GM23248 (cell line): ENCODE data around the gene SPEG. TPM values are rescaled to one million over a fixed set of nuclear protein-coding genes. Genes with fewer than 3 reads are reported as not detected.

Experiments used
- DNase-seq: peaks from one replicate; pipeline ENCODE4 v3.0.0-alpha.2; 2015
- H2AFZ ChIP-seq: fragments of 200-600 bp; sonication (generic); 2 replicates; pipeline ENCODE4 v1.6.1; 2016; ENCODE audit warnings: antibody characterized with exemption
- H3F3A ChIP-seq: fragments of 200-600 bp; sonication (generic); 2 replicates; pipeline ENCODE4 v1.6.1; 2016; ENCODE audit warnings: mild to moderate bottlenecking, antibody characterized with exemption, mixed run types; ENCODE audit not compliant: insufficient read depth
- H3K27ac ChIP-seq: fragments of 200-600 bp; sonication (generic); 2 replicates; pipeline ENCODE4 v1.5.1; 2016; ENCODE audit warnings: mild to moderate bottlenecking
- H3K27me3 ChIP-seq: fragments of 200-600 bp; sonication (generic); replicated peaks from 2 replicates; pipeline ENCODE4 v1.6.1; 2016; ENCODE audit warnings: mild to moderate bottlenecking; ENCODE audit not compliant: insufficient read depth
- H3K36me3 ChIP-seq: fragments of 200-600 bp; sonication (generic); 2 replicates; pipeline ENCODE4 v1.6.1; 2016; ENCODE audit warnings: low read depth, mild to moderate bottlenecking
- H3K4me1 ChIP-seq: fragments of 200-600 bp; sonication (generic); 2 replicates; pipeline ENCODE4 v1.6.1; 2016; ENCODE audit warnings: mild to moderate bottlenecking; ENCODE audit not compliant: insufficient read depth
- H3K4me2 ChIP-seq: fragments of 200-600 bp; sonication (generic); one replicate; pipeline ENCODE4 v1.6.1; 2016; ENCODE audit warnings: mild to moderate bottlenecking; ENCODE audit not compliant: unreplicated experiment
- H3K4me3 ChIP-seq: fragments of 200-600 bp; sonication (generic); 2 replicates; pipeline ENCODE4 v1.5.1; 2016; ENCODE audit warnings: mild to moderate bottlenecking
- H3K79me2 ChIP-seq: fragments of 200-600 bp; sonication (generic); 2 replicates; pipeline ENCODE4 v1.6.1; 2016; ENCODE audit warnings: mild to moderate bottlenecking; ENCODE audit not compliant: insufficient read depth
- H3K9ac ChIP-seq: fragments of 200-600 bp; sonication (generic); 2 replicates; pipeline ENCODE4 v1.6.1; 2016; ENCODE audit warnings: mild to moderate bottlenecking
- H3K9me2 ChIP-seq: fragments of 200-600 bp; sonication (generic); 2 replicates; pipeline ENCODE4 v1.6.1; 2016; ENCODE audit warnings: mixed run types, mild to moderate bottlenecking, moderate library complexity; ENCODE audit not compliant: insufficient read depth
- H3K9me3 ChIP-seq: fragments of 200-600 bp; sonication (generic); one replicate; pipeline ENCODE4 v1.6.1; 2017; ENCODE audit warnings: low read depth
- H4K20me1 ChIP-seq: fragments of 200-600 bp; sonication (generic); 2 replicates; pipeline ENCODE4 v1.6.0; 2016; ENCODE audit not compliant: insufficient read depth
- EZH2 ChIP-seq: fragments of 200-600 bp; sonication (generic); IDR thresholded peaks from 2 replicates; pipeline ENCODE4 v1.6.1; 2018; ENCODE audit warnings: antibody characterized with exemption, mild to moderate bottlenecking; ENCODE audit not compliant: insufficient read depth, poor library complexity, severe bottlenecking
- EZH2phosphoT487 ChIP-seq: fragments of 200-600 bp; sonication (generic); IDR thresholded peaks from 2 replicates; pipeline ENCODE4 v1.6.1; 2018; ENCODE audit warnings: antibody characterized with exemption, moderate library complexity, mild to moderate bottlenecking, low read depth; ENCODE audit not compliant: insufficient read depth
- WGBS, 2 experiments: methylation state at CpG; one replicate each; pipeline ENCODE4 v1.1.6; 2015 to 2017; ENCODE audit warnings: low lambda C conversion rate in 2 of 2, low coverage in 1 of 2; ENCODE audit errors: missing lambda C conversion rate in 2 of 2; 5-methylcytosine and 5-hydroxymethylcytosine counted together
- in situ Hi-C: fragments of 300-500 bp; cut with MboI; formaldehyde crosslinking; loops from 2 replicates; pipeline ENCODE4 v1.15.0; 2020
- polyA plus RNA-seq: library from polyadenylated mRNA; unstranded; fragments of >200 nt; fragmentation: Nextera tagmentation; extraction: Ambion mirVana; gene quantifications from 2 replicates; pipeline ENCODE4 v1.2.1, GENCODE V29; 2016
- total RNA-seq: library from RNA; depleted of rRNA; stranded (reverse); fragments of >200 nt; shearing (Covaris generic); gene quantifications from 2 replicates; pipeline ENCODE4 v1.2.3, GENCODE V29; 2014

The SPEG gene
- total and polyA plus RNA-seq, 2 experiments from 2014 or later, result 9.4 to 26.5 TPM

DNA sequence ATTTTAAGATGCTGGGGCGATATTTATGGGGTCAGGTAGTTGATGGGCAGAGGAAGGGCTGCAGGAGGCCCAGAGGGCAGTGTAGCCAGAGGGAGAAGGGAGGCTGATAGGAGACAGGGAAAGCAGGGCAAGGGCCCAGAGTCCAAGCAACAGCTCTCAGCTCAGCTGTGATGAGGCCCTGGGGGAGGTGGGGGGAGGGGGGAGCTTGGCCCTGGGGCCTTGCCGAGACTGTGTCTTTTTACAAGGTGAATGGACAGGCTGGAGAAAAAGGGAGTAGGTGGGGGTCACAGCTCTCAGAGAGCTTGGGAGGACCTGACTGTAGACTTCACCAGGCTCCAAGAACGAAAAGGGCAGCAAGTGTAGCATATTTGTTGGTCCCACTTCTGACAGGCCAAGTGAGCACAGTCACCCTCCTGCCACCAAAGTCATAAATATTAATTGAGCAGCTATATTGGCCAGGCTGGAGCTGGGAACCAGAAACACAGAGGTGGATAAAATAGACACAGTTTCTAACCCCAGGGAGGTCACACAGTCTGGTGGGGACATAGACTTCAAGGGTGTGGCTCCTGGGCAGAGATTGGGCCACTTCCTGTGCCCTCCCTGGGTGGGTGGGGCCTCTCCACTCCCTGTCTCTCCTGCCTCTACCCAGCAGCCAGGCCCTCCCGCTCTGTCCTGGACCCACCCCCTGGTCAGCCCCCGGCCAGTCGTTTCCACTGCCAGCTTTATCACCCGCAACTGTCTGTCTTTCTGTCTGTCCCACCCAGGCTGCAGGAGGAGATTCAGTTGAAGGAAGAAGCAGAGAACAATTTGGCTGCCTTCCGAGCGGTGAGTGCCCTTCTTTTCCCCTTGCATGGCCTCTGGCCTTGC, 15.1 kb upstream of the SPEG start:
- Histone ChIP-seq H3K27me3 (no peaks in the 10 kb centered on the region), H3K36me3 (no peaks in the 10 kb centered on the region), H3K4me1 (no peaks in the 10 kb centered on the region), H3K9ac (no peak overlapping the region), H3K9me3 (no peaks in the 10 kb centered on the region), H3F3A (0 out of 2 replicates have a peak, but pooled peaks cover 7% of the 10 kb centered on the region), H2AFZ (no peak overlapping the region), H3K4me3 (no peak overlapping the region), H4K20me1 (no peaks in the 10 kb centered on the region), H3K79me2 (no peaks in the 10 kb centered on the region), H3K27ac (no peak overlapping the region), H3K4me2 (no peak overlapping the region), H3K9me2 (no peaks in the 10 kb centered on the region)
- WGBS, 2 experiments, result 67 to 83% methylated on average over 6 to 9 of the region's 9 CpGs
- no peak for TF ChIP-seq EZH2phosphoT487
- no peak for TF ChIP-seq EZH2
- no peak for DNase-seq
- in situ Hi-C loops, result no loop called here

DNA sequence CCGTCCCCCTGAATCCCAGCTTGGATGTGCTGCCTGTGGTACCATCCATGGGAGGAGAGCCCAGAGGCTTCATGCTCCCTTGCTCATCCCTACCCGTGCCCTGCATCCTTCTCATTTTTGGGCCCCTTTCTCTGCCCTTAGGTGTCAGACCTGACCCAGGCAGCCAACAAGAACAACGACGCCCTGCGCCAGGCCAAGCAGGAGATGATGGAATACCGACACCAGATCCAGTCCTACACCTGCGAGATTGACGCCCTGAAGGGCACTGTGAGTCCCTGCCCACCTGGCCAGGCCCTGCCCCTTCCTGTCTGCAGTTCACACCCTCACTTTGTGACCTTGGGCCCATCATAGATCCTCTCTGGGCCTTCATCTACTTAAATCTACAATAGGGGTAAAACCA, 14.0 kb upstream of the SPEG start:
- H3K9ac ChIP-seq, result no peak overlapping the region
- H4K20me1 ChIP-seq, result no peaks in the 10 kb centered on the region
- H2AFZ ChIP-seq, result no peak overlapping the region
- H3K9me3 ChIP-seq, result no peaks in the 10 kb centered on the region
- no peaks in the 10 kb centered on the region for H3K9me2 ChIP-seq
- no peak overlapping the region for H3K4me3 ChIP-seq
- WGBS, 2 experiments, result 91 to 95% methylated on average over 8 of the region's 8 CpGs
- DNase-seq, result no peak
- no peaks in the 10 kb centered on the region for H3K27me3 ChIP-seq
- H3K4me2 ChIP-seq, result no peak overlapping the region
- H3K27ac ChIP-seq, result no peak overlapping the region
- no peaks in the 10 kb centered on the region for H3K79me2 ChIP-seq
- H3F3A ChIP-seq, result 0 out of 2 replicates have a peak, but pooled peaks cover 7% of the 10 kb centered on the region
- no peaks in the 10 kb centered on the region for H3K4me1 ChIP-seq
- TF ChIP-seq EZH2 (no peak), EZH2phosphoT487 (no peak)
- in situ Hi-C loops, result no loop called here
- H3K36me3 ChIP-seq, result no peaks in the 10 kb centered on the region

DNA sequence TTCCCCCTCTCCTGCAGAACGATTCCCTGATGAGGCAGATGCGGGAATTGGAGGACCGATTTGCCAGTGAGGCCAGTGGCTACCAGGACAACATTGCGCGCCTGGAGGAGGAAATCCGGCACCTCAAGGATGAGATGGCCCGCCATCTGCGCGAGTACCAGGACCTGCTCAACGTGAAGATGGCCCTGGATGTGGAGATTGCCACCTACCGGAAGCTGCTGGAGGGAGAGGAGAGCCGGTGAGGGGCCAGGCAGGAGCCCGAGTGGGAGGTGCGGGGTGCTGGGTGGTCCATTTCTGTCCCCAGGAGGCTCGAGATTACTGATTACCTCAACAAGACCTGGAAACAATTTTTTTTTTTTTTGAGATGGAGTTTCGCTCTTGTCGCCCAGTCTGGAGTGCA, 13.3 kb upstream of the SPEG start:
- 84 to 85% methylated on average over 17 of the region's 17 CpGs for WGBS, 2 experiments
- Histone ChIP-seq H3K4me2 (no peak overlapping the region), H3F3A (0 out of 2 replicates have a peak, but pooled peaks cover 4% of the 10 kb centered on the region)

DNA sequence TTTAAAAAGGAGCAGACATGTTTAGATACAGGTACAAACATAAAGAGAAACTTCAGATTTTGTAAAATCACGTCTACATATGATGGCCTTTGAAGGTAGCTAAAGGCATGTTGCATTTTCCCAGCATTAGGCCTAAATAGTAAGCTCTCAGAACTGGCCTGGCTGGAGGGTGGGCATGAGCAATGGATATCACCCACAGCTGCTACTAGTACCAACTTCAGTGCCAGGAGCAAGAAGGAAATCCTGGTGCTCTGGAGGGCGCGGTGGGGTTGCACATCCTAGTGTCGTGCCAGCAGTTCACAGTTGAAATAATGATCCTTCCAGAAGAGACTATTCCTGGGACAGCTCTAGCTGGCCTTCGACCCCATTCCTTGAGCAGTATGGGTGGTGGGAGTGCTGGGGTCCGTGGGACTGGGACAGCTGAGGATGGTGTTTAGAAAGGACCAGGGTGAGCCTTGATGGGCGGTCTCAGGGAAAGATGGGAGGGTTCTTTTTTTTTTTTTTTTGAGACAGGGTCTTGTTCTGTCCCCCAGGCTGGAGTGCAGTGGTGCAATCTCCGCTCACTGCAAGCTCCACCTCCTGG, 11.6 kb upstream of the SPEG start:
- Histone ChIP-seq H2AFZ (no peak overlapping the region), H3K36me3 (no peaks in the 10 kb centered on the region), H3K4me1 (no peaks in the 10 kb centered on the region), H3K4me3 (no peak overlapping the region), H3K79me2 (no peaks in the 10 kb centered on the region), H3K27me3 (no peaks in the 10 kb centered on the region), H3K9me2 (no peaks in the 10 kb centered on the region), H4K20me1 (no peaks in the 10 kb centered on the region), H3K9me3 (no peaks in the 10 kb centered on the region), H3F3A (no peaks in the 10 kb centered on the region), H3K4me2 (no peak overlapping the region), H3K27ac (no peak overlapping the region), H3K9ac (no peak overlapping the region)
- TF ChIP-seq EZH2phosphoT487, result no peak
- TF ChIP-seq EZH2, result no peak
- 83 to 84% methylated on average over 8 of the region's 8 CpGs for WGBS, 2 experiments
- in situ Hi-C loops, result no loop called here
- DNase-seq, result no peak

More for the DNA sequence above, 13.3 kb upstream of the SPEG start:
- no peak overlapping the region for H2AFZ ChIP-seq
- no peaks in the 10 kb centered on the region for H4K20me1 ChIP-seq
- no peak overlapping the region for H3K27ac ChIP-seq
- in situ Hi-C loops, result no loop called here
- H3K4me1 ChIP-seq, result no peaks in the 10 kb centered on the region
- H3K9me3 ChIP-seq, result no peaks in the 10 kb centered on the region
- no peaks in the 10 kb centered on the region for H3K79me2 ChIP-seq
- DNase-seq, result no peak
- H3K36me3 ChIP-seq, result no peaks in the 10 kb centered on the region
- no peaks in the 10 kb centered on the region for H3K9me2 ChIP-seq
- H3K4me3 ChIP-seq, result no peak overlapping the region
- H3K27me3 ChIP-seq, result no peaks in the 10 kb centered on the region
- TF ChIP-seq EZH2, result no peak
- H3K9ac ChIP-seq, result no peak overlapping the region
